Retinal pigment epithelial cell (primary cell): ENCODE measurements around the gene AIG1.

Experiments used
- DNase-seq: peaks from one replicate; pipeline ENCODE4 v3.0.0-alpha.2; 2010; ENCODE audit warnings: low read depth
- H3K4me3 ChIP-seq: 2 replicates; pipeline ENCODE4 v1.5.1; 2011; ENCODE audit warnings: mild to moderate bottlenecking, low read length, control low read depth, moderate library complexity
- CTCF ChIP-seq: conservative IDR thresholded peaks from 2 replicates; pipeline ENCODE4 v1.5.1; 2011; ENCODE audit warnings: low read depth, low read length, control low read depth, inconsistent platforms

The AIG1 gene

GRCh38 chr6:143376375-143376774 is 315.7 kb downstream of the AIG1 start:
- DNase-seq, result no peak
- no peak for TF ChIP-seq CTCF
- H3K4me3 ChIP-seq, result no peak overlapping the region

GRCh38 chr6:143376861-143377260 is 316.2 kb downstream of the AIG1 start:
- DNase-seq, result no peak
- no peak for TF ChIP-seq CTCF
- no peak overlapping the region for H3K4me3 ChIP-seq

- TF ChIP-seq CTCF, result no peak
- DNase-seq, result no peak
- H3K4me3 ChIP-seq, result no peak overlapping the region
Measured at GRCh38 chr6:143385636-143386035, 324.9 kb downstream of the AIG1 start.

GRCh38 chr6:143390278-143390677 is 329.6 kb downstream of the AIG1 start:
- H3K4me3 ChIP-seq, result no peak overlapping the region
- no peak for TF ChIP-seq CTCF
- DNase-seq, result no peak
